ENCODE data around the gene AR.
"Not testable (repeated sequence)": the region's sequence is repeated elsewhere in the genome, so short reads cannot be mapped to it uniquely, and the experiment has no call there.

AR gene

DNA sequence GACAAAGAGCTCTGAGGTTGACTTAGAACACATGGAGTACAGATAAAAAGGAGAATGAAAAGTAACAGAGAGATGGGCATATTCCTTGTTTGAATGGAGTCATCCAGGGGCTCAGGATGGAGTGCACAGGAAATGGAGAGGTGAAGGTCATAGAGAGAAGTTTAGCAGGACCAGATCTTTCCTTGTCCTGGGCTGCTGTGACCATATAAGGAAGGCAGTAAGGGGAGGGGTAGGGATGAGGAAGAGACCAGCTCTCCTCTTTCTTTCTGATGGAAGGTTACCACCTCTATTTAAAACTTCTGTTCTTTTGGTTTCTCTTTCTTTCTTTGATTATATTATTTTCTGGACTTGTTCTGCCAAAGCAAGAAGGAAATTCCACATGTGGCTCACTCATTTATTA lies 27.0 kb downstream of the AR start:
- DNase-seq, result no peak

DNA sequence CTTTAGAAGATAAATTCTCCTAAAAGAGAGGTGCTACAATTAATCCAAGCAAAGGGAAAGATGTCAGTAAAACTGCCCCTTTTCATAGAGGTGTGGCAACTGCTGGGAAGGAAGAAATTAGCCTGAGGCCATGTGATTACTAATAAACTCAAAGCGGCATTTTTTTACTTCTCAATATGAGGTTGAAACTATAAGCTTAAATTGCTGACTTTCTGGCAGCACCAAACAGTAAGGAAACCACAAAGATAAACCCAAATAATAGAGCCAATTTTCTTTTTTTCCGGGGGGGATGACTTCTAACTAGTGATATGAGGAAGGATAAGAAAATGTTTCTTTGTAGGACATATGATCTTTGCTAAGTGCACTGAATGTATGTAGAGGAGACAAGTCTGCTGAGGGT lies 30.9 kb downstream of the AR start:
- no peak for DNase-seq

DNA sequence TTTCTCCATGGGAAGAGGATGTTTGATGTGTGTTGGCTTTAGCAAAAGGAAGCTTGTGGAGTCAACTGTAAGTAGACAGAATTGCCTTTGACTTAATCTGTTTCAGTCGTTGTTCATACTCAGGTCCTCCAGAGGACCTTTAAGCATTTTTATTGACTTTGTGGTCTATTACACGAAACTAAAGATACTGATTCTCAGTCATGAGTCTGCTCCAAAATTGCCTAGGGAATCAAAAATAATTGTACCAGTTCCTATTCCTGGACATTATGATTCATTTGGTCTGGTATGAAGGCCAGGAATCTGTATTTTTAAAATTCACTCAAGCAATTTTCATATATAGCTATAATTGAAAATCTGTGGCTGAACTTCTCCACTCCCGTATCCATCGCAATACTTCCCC lies 38.6 kb downstream of the AR start:
- no peak for DNase-seq

DNA sequence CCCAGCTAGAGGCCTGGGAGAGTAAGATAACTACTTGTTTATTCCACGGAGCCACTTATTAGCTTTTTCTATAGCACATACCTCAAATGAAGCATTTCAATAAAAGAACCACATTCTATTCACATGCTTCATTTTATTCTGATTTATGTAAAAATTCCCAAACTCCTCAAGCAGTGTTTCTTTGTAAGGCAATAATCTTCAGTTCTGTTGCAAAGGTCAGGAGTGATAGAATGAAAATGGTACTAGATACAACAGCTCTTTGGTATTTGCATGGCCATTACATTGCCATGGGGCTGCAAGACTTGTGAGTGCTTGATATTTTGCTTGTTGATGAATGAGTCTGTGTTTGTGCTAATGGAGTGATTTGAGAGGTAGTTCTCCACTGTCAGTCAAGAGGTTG lies 39.4 kb downstream of the AR start:
- no peak for DNase-seq

DNA sequence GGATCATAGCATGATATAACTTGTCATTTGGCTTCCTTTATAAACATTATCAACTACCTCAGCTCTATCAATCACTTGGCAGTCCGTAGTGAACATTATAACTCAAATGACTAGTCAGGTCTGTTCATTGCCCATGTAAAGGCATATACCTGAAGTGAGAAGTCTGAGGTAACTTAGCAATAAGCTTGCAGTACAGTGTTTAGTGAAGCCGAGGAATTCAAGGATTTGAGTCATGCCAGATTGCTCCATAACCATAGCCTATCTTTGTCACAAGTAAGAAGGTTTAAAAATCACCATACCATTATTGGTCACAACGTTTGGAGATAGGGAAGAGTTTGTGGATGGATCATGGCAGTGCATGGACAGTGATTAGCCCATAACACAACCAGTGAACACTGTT lies 41.6 kb downstream of the AR start:
- DNase-seq, result no peak

DNA sequence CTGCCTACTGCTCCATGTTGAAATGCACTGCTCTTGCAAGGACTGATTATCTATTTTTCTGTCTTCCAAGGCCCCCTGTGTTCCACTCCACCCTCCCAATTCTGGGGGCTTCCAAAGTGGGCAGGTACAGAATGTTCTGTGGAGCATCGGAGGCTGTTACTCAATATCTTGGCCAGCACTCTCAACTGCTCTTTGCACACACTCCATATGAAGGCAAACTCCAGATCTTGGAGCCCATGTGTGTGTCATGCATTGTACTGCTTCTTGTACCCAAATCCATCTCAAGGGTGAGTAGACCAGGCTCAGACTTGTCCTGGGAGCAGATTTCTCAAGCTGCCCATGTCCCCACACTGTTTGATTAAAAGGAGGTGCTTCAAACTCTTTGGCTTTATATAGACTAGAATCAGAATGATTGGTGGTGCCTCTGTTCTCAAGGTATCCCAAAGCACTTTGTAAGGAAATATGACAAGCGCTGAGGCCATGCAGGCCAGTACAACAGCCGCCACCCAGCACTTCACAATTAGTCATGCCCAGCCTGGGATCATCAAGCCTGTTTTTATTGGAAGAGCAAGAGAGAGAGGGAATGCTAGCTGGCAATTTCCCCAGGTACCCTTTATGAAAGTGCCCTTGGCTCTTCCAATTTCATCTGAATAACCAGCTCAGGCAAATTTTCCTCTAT lies 44.3 kb downstream of the AR start:
- DNase-seq, result no peak

DNA sequence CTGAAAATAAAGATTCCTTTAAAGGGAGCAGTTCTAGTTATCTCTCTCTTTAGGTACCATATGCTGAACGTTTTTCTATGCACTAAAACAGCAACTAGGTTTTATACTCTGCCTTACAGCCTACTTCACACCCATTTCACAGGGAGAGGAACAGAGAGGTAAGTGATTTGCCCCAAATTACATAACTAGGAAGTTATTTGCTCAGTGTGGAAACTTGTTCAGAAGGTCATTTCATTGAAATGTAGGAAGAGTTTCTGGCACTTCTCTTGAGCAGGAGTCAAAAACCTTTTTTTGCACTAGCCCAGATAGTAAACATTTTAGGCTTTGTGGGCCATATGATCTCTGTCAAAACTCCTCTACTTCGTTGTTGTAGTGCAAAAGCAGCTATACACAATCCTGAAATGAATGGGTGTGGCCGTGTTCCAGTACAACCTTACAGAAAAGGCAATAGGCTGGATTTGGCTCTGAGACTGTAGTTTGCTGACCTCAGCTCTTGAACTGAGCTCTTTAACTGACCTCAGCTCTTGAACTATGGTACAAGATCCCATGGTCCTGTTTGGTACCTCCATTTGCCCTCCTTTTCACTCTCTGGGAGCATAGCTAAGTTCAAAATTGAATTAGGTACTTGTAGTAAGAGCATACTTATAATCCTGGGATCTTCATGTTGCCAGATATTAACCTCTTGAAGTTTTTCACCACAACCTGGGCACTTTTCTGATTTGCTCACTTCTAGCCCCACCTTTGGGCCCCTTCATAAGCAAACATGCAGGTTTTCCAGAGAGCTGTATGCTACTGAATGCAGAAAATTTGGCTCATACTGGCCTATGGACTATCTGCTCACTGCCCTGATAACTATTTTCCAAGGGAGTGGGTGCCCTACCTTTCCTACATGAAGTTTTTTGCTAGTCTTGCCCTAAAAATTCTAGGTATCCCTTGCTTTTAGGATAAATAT lies 53.3 kb downstream of the AR start:
- DNase-seq, result no peak

DNA sequence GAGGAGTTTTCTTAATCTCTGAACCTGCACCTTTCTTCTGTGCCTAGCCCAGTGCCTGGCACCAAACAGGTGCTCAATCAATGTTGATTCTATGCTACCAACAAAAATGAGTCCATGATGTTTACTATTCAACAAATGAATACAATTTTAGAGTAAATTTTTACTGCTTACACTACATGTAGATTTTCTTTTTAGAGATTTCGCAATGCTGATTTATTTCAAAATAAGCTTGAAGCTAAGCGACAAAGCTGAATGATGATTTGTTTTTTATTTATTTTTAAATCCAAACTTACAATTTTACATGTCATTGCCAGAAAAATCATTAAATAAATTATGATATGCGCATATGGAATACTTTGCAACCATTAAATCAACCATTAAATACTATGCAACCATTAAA lies 55.7 kb downstream of the AR start:
- DNase-seq, result no peak

DNA sequence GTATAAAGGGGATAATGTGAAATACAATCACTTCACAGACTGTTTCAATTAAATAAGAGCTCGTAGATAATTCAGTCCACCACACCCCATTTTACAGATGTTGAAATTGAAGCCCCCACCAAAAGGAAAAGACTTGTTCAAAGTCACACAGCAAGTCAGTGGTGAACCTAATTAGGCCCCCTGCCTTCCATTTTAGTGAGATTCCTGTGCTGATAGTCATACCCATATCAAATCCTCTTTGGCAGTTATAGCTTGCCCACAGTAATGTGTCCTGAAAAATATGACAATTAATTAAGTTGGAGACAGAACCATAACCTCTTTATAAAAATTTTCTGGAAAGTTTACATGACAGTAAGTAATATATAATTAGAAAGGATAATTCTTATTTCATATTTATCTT lies 58.0 kb downstream of the AR start:
- DNase-seq, result no peak

DNA sequence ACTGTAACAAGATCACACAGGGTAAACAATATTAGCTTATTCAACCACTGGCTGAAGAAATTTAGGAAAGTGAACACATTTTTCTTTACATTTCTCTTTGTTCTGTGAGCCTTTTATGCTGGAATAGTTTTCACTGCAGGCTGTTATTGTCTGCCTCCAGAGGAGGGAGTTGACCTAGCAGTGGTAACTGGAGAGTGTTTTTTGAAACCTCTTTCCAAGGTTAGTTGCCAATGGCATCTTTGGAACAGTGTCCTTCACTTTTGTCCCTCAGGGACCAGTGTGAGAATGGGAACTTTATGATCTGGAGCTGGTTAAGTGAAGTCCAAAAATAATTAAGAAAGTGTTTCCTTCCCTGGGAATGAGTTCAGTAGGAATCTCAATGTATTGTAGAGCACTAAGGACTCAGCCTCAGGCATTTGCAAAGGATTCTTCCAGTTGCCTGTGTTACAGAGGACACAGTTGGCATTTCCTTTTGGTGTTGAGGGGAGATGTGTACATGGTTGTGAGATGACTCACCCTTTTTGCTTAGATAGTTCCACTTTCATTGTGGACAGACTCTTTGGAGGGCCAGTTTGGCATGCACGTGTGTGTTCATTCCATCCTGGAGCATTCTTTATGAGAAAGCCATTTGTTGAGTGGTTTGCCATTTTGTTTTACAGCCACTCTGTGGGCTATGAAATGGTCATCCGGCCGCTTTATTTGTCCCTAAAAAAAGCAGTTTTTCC lies 61.3 kb downstream of the AR start:
- no peak for DNase-seq

DNA sequence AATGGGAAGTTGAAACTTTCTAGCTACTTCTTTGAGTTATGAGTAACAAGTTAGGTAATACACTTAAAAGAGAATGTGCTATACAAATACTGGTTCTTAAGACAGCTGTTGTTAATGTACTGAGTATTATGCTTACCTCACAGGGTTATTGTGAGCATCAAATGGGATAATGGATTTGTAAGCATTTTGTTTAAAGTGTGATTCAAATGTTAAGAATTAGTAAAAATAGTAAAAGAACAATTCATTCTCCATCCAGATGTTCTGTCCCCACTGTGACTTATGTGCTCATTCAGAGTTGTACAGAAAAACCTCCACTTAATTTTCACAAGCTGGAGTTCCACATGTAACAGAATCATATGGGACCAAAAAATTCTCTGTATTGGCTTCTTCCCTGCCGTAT lies 63.6 kb downstream of the AR start:
- no peak for DNase-seq

DNA sequence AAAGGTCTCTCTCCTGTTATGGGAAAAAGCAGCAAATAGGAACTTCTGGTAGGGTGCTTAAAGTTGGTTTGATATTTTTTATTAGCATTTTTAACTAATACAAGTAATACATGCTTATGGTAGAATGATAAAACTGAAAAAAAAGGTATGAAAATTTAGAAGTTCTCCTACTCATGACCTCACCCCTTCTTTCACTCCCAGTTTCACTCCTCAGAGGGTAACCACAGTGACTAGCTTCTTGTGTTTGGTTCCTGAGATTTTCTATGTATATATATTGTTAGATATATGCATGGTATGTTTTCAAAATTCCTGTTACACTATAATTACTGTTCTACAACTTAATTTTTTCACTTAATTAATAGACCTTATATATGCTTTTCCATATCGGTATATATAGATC lies 66.5 kb downstream of the AR start:
- DNase-seq, result no peak

DNA sequence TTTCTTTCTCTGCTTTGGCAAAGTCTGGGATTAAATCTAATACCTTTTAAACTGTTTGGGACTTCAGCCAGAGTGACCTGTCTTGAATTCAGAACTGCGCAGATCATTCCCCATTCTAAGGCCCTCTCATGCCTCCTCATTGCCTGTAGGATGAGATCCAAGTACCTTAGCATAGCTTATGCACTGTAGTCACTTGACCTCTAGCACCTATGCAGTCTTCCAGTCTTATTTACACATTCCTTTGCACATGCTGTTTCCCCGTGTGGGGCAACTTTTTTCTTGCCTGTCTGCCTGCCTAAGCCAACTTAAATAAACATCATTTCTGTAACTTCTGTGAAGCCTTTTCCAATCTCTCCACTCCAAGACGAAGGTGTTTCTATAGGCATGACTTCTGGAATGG lies 68.4 kb downstream of the AR start:
- no peak for DNase-seq

DNA sequence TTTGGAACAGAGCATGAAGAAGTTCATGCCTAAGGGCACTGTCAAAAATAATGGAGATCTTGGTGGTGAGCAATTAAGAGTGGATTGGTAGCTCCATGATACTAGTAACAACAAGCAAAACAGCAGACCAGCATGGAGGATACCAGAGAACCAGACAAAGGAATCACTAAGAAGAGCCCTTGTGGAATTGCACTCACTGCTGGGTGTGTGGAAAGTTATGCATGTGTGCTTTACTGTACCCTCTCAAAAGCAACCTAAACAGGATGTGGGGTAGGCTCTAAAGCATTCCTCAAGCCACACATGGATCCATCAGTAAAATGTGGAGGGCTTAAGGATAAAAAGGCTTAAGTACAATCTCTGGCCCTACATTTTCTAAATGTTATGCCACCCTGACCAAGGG lies 69.5 kb downstream of the AR start:
- DNase-seq, result no peak

DNA sequence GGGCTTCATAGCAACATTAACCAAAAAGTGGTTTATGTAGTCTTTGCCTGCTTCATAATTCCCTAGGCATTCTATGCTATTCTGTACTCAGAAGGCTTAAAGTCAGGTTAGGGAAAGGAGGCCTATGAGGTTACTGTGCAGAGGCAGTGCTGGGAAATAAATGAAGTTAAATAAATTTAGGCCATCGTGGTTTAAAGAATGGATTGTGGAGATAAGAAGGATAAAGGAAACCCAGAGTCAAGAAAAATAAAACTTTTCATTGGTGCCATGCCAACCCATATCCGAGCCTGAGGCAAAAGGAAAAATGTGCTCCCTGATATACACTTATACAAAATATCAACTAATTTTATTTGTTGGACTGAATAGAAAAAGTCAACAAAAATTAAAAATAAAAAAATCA lies 70.2 kb downstream of the AR start:
- DNase-seq, result no peak

DNA sequence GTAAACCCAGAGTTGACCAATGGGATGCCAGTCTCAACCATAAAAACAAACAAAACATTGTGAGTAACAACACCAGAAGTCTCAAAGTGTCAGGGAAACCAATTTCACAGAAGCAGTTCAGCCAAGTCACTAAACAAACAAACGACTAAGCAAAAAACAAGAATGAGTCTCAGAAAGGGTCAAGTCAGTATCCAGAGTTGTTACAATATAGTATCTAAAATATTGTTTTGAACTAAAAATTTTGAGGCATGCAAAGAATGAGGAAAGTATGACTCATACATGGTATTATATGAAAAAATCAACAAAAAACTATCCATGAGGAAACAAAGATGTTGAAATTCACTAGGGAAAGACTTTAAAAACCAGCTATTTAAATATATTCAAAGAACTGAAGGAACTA lies 70.6 kb downstream of the AR start:
- no peak for DNase-seq

DNA sequence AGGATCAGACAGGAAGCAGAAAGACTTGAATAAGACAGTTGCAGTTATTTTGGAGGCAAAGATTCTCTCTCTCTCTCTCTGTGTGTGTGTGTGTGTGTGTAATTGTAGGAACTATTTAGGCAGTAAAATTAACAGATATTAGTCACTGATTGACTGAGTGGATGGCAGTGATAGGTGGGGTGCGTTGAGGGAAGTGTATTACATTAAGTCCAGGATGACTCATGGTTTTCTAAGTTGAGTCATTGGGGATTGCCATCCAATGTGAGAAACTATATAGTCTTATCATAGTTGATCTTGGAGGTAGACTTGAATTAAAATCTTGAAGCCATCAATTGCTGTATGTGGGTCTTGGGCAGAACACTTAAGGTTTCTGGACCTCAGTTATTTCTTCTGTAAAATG lies 75.4 kb downstream of the AR start:
- no peak for DNase-seq

DNA sequence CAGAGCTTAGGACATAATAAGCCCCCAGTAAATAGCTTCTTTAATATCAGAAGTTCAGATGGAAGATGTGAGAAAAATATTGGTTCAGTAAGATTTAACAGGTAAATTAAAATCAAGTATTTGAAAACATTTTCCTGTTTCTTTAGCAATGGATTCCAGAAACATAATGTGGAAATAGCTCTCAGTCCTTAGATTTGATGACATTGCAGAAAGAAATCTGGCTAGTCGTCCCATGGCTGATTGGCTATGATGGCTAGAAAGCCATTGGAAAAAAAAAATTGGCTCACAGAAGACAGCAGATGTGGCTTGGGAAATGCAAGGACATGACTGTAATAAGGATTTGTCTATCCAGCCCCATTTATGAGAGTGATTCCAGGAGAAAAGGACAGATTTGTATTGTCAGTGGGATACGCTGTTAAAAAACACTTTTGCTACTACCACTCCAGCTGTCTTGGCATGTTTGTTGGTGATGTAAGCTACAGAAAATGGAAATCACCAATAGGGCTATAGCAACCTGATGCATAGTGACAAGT lies 78.3 kb downstream of the AR start:
- no peak for DNase-seq

DNA sequence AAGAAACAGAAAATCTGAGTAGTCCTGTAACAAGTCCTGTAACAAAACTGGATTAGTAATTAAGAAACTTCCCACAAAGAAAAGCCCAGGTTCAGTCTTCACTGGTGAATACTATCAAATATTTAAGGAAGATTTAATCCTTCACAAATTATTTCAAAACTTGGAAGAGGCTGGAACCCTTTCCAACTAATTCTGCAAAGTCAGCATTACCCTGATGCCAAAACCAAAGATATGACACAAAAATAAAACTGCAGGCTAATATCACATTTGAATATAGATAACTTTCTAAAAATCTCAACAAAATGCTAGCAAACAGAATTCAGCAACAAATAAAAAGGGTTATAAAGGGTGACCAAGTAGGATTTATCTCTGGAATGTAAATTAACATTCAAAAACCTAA lies 80.5 kb downstream of the AR start:
- DNase-seq, result no peak

DNA sequence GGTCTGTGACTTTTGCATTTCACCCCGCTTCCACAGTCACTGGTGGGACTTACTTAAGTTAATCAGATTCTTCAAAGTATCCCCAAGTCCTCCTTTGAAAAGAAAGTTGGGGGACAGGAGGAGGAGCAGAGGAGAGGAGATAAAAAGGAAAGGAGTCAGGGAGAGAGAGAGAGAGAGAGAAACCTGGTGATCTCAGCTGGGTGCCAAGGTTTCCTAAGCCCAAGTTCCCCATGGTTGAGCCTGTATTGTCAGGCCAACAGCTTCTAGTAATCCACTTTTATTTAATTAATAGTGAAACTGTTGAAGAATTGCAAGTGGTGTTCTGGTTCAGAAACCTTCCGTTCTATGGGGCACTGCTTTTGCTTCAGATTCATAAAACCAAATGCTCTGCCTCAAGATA lies 91.6 kb downstream of the AR start:
- DNase-seq, result no peak

DNA sequence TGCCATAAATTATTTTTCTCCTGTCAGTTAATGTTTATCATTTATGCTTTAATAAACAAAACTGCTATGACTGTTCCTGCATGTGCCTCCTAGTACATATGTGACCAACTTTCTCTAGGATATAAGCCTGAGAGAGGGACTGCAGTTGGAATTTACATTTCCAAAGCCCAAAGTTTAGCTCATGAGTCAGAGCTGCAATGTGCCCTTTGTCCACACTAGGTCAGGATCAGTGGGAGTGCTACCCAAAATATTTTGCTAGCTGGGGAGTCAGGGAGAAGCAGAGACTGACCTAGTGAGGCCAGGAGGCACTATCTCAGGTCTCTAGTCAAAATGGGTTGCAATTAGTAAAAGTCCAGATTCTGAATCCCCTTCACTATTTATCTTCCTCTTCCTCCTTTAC lies 92.7 kb downstream of the AR start:
- DNase-seq, result no peak

DNA sequence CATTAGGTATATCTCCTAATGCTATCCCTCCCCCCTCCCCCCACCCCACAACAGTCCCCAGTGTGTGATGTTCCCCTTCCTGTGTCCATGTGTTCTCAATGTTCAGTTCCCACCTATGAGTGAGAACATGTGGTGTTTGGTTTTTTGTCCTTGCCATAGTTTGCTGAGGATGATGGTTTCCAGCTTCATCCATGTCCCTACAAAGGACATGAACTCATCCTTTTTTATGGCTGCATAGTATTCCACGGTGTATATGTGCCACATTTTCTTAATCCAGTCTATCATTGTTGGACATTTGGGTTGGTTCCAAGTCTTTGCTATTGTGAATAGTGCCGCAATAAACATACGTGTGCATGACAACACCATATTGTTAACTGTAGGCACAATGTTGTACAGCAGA lies 93.5 kb downstream of the AR start:
- not testable (repeated sequence) for DNase-seq

DNA sequence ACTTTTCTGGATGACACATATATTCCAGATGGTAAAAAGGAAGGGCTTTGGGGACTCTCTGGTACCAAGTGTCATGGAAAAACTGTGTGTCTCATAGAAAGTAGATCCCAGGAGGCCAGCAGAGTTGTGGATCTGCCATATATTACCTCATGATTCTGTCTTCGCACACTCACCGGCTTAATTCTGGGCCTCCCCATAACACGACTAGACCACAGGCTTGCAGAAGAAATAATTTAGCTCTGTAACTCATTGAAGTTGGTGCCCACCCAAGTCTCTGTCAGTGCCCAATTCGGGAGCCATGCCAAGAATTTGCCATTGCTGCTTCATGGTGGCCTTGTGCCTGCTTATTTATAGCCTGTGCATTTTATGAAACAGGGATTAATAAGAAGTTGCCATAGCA lies 104.5 kb downstream of the AR start:
- DNase-seq, result no peak

Data from NCI-H748 treated with DMSO at 0.1 percent for 48 hours (cell line).